GM15510 (cell line): ENCODE data around the gene NT5C1B.

Experiments used
- POLR2A ChIP-seq: IDR thresholded peaks from 3 replicates; pipeline ENCODE4 v1.6.1; 2011; ENCODE audit warnings: borderline replicate concordance; ENCODE audit not compliant: insufficient read length; ENCODE audit errors: extremely low read depth

The NT5C1B gene

GRCh38 chr2:18583905-18584607, 5.3 kb downstream of the NT5C1B start:
- no peak for TF ChIP-seq POLR2A

GRCh38 chr2:18580606-18581005, 8.8 kb downstream of the NT5C1B start:
- no peak for TF ChIP-seq POLR2A

- TF ChIP-seq POLR2A = no peak
Measured at GRCh38 chr2:18578033-18578432, 11.3 kb downstream of the NT5C1B start.

GRCh38 chr2:18566145-18566769, 23.1 kb downstream of the NT5C1B start:
- no peak for TF ChIP-seq POLR2A

- peak; percentile 50 for TF ChIP-seq POLR2A
Measured at GRCh38 chr2:18560797-18561085, 28.6 kb downstream of the NT5C1B start.

GRCh38 chr2:18560031-18560796, 29.2 kb downstream of the NT5C1B start, which contains the start of gene RDH14:
RDH14 (minus strand) TSS chr2:18560653; CDS start chr2:18560572, 81 bp downstream.
- TF ChIP-seq POLR2A = peak; percentile 71

- no peak for TF ChIP-seq POLR2A
Measured at GRCh38 chr2:18559531-18560030, 29.8 kb downstream of the NT5C1B start.

- TF ChIP-seq POLR2A = no peak
Measured at GRCh38 chr2:18558458-18558857, 30.9 kb downstream of the NT5C1B start.

GRCh38 chr2:18557121-18557520, 32.2 kb downstream of the NT5C1B start:
- TF ChIP-seq POLR2A = no peak

- TF ChIP-seq POLR2A = no peak
Measured at GRCh38 chr2:18552351-18553077, 36.9 kb downstream of the NT5C1B start.

- TF ChIP-seq POLR2A = no peak
Measured at GRCh38 chr2:18551623-18552022, 37.7 kb downstream of the NT5C1B start.

GRCh38 chr2:18551169-18551568, 38.2 kb downstream of the NT5C1B start:
- no peak for TF ChIP-seq POLR2A

- no peak for TF ChIP-seq POLR2A
Measured at GRCh38 chr2:18550433-18550832, 38.9 kb downstream of the NT5C1B start.

GRCh38 chr2:18549083-18549482, 40.3 kb downstream of the NT5C1B start:
- no peak for TF ChIP-seq POLR2A

- no peak for TF ChIP-seq POLR2A
Measured at GRCh38 chr2:18548621-18549020, 40.7 kb downstream of the NT5C1B start.
